ENCODE results near the gene MIS18A. TPM values are rescaled to one million over a fixed set of nuclear protein-coding genes. Genes with fewer than 3 reads are reported as not detected.

MIS18A gene
- total RNA-seq: 10 to 100 TPM in 1 of 2 donors, 1 to 10 TPM in 1; 5.2 to 15.0 TPM

GRCh38 chr21:32278518-32279376, at the start of gene MIS18A:
TSS of gene MIS18A (minus strand) at chr21:32279049. CDS start at chr21:32279014, 35 bp downstream.

GRCh38 chr21:32298658-32299081, 19.8 kb upstream of the MIS18A start, which contains the start of gene MRAP:
TSS of gene MRAP (plus strand) at chr21:32298855. CDS start at chr21:32298972, 117 bp downstream.

Other genes starting within 250 kb of the MIS18A start
- gene MRAP, start 19.8 kb upstream of the MIS18A start, total RNA-seq: not detected
- gene URB1, start 114.0 kb upstream of the MIS18A start, total RNA-seq: 10 to 100 TPM; 21.7 to 34.0 TPM
- 10 to 100 TPM; 15.5 to 51.0 TPM for gene EVA1C, start 133.7 kb upstream of the MIS18A start, total RNA-seq